NCI-H524 treated with DMSO at 0.1 percent for 48 hours (cell line): ENCODE results near the gene MAP4K4.
A peak's percentile ranks its signal among the peaks of the same experiment; 100 is the strongest.

ENCODE experiments used
- DNase-seq: peaks from one replicate; lab custom pipeline; 2025; lab: John Stamatoyannopoulos, UW

The MAP4K4 gene

DNA sequence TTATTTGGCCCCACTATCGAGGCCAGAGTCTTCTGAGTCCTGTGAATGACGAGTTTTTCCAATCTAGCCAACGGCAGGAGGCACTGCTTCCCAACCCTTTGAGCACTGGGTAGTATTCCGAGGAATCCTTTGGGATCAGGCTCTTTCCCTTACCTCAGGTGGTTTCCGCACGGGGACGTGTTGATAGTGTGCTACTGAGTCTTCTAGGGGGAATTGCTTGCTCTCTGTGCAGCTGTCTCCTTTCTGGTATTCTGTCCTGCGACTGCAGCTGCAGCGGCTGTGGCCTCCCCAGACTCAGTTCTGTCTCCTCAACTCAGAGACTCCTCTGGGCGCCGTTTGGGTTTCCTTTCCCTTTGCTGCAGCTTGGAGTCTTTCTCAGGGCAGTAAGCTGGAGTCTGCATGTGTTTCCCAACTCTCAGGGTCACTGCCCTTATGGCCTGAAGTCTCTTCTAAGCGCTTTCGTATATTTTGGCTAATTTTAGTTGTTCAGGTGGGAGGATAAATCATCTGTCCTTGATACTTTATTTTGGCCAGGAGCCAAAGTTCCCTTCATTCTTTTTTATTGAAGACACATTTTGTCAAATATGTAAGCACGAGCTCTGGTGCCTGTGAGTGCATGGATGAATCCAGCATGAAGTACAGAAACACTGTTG lies 118.4 kb downstream of the MAP4K4 start:
- DNase-seq = no peak

DNA sequence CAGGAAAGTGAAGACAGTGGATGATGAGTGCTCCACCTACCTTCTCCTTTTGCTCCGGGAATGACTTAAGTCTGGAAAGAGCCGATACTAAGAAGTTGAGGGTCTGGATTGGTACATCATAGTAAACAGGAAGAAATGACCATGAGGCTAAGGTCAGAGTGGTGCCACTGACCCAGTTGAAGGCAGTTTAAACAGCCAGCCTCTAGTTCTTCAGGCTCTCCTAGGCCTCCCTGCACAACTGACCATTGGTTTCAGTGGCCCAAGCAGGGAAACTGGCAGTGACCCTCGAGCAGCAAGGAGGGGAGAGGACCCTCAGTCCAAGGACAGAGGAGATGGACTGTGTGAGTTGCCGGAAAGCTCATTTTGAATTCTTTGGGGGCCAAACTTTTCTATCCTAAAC lies 119.1 kb downstream of the MAP4K4 start:
- no peak for DNase-seq

DNA sequence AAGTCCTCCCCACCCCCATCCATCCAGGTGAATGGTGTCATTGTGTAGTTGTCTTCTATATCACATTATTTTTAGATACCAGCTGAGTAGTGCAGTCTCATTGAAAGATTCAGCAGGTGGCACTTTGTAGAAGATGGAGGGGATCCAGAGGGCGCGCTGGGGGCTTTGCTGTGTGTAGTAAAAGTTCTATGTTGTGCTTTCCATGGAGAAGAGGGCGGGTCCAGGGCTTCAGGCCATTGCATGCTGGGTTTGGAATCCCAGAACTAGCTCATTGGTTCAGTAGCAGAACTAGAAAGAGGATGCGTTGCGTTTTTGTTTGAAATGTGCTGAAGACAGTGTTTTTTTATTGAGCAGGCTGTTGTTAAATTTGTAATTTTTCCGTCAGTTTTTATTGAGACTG lies 120.0 kb downstream of the MAP4K4 start:
- no peak for DNase-seq

DNA sequence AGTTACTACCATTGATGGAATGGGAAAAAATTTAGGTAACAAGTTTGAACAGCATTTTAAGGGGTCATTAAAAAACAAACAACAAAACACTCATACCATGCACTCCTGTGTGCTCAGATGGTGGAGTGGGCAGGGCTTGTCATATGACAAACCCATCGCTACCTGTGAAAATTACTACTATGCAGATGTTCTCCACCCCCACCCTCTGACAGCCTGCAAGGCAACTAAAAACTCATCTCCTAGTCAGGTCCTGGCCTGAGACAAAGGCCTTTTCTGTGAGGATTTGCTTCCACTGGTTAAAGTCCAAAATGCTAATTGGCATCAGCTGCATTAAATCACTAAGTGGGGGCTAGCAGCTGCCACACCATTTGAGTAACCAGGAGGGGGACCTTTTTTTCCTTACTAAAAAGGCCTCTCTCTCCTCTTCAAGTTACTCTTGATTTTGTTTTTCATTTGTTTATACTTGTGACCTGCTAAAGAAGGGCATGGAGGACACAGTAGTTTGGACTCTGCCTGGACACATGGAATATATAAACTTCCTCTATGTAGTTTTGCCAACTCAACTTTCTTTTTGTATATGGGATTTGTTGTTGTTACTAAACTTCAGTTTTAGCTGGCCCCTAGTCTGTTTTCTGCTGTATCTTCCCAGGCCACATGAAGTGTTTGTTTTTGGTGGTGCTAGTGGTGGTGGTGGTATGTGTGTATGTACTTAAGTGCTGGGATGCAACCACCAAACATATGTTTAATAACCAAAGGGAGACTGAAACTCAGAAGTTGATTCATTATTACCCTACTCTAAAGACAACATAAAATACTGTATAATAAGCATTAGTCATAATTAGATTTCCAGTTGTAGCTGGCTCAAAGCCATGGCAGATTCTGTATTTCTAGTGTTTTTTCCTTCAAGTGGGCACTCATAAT lies 121.3 kb downstream of the MAP4K4 start:
- DNase-seq = peak; percentile 49

DNA sequence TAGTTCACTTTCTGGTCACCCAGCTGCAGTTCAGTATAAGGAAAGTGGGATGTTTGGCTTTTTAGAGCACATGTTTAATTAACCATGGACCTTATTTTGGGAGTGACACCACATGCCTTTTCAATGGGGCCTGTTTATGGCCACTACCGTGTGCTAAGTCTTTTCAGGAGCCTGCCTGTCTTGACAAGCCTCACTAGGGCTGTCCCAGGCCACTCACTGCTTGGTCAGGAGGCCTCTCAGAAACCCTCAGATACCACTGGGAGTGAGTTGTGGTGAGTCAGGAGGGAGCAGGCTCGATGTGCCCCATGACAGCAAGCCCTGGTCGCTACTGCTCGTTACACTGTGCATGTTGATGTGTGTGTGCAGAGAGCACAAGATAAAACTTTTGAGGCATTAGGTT lies 123.0 kb downstream of the MAP4K4 start:
- DNase-seq = no peak

DNA sequence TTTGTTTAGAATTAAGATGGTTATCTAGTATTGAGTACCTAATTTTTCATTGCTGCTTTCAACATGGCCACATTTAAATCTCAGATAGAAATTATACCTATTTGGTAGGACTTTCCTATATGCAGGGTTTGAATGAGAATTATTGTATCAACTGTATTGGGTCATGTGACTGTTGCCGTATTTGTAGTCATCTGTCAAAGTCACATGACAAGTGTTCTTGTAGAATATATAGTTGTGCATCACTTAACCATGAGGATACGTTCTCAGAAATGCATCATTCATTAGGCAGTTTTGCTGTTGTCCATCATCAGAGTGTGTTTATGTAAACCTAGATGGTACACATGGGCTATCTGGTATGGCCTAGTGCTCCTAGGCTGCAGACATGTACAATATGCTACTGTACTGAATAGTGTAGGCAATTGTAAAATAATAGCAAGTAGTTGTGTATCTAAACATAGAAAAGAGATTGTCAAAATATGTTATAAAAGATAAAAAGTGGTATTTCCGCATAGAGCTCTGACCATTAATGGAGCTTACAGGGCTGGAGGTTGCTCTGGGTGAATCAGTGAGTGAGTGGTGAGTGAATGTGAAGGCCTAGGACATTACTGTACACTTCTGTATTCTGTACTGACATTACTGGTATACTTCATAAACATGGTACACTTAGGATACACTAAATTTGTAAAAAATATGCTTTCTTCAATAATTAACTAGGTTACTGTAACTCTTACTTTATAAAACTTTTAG lies 123.7 kb downstream of the MAP4K4 start:
- no peak for DNase-seq

DNA sequence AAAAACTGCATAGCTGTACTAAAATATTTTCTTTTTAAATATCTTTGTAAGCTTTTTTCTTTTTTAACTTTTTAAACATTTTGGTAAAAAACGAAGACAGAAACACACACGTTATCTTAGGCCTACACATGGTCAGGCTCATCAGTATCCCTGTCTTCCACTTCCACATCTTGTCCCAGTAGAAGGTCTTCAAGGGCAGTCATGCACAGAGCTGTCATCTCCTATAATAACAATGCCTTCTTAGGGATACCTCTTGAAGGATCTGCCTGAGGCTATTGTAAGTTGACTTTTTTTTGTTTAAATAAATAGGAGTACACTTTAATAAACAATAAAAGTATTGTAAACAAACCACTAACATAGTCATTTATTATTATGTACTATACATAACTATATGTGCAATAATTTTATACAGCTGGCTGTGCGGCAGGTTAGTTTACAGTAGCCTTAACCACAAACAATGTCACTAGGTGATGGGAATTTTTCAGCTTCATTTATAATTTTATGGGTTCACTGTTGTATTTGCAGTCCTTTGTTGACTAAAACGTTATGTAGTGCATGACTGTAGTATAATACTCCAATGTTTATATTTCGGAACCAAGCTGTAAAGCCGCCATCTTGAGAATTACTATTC lies 124.4 kb downstream of the MAP4K4 start:
- DNase-seq = no peak

DNA sequence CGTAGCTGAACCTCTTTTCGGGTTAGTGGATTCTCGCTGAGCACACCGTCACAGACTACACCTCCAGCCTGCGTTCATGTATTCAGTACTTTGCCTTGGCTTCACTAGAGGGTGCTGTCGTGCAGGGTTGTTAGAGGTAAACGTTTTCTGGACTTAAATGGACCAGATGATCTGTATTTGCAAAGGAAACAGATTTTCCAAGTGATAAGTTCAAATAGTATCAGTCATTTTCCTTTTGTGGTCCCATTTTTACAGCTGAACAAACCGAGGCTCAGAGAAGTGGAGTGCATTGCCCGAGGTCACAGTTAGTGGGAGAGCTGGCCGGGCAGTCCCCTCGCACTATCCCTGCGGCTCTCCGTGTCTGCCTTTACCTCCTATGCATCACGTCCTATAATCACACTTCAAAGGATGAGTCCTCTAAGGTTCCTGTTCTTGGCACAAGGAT lies 125.9 kb downstream of the MAP4K4 start:
- DNase-seq = peak; percentile 13

DNA sequence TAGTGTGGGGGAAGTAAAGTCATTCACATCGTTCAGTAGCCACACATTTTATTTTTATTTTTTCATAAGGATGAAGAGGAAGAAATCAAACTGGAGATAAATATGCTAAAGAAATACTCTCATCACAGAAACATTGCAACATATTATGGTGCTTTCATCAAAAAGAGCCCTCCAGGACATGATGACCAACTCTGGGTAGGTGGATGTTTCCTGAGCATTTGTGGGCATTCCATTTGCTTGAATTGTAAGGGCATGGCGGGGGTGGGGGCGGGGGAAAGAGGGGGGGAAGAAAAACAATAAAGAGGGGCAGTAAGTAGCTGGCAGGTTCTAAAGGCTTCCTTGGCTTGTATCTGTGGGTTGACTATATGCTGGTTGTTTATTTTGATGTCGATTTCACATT lies 126.4 kb downstream of the MAP4K4 start:
- DNase-seq = no peak

DNA sequence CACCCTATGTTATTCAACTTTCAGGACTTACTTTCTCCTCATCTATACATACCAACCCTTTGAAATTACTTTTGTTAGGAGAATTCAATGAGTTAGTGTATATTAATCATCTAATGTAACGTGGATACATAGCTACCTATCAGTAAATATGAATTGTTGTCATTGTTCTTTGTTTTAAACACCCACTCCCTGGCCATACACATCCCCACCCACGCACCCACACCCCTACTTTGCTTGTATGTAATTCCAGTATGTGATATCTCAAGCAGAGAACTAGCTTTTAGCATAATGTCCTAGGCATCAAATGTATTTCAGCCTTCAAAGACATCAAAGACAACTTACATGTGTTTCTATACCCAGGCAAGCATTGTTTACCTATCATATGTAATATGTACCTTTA lies 129.2 kb downstream of the MAP4K4 start:
- no peak for DNase-seq

DNA sequence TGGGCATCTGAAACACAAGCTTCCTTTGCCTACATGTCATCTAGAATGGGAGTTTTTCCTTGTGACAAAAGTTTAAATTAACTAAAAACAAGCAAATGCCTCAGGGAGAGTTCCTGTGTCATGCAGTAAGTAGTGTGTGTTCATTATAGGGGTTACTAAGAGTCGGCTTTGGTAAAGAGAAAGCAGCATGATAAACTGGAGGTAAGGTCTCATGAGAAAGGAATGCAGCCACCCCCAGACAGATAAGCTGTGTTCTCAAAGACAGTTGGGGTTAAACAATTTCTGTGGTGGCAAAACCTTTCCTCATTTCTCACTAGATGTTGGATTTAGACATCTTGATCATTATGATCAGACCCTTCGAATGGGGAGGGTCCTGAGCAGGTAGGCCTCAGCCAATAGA lies 129.7 kb downstream of the MAP4K4 start:
- DNase-seq = no peak

DNA sequence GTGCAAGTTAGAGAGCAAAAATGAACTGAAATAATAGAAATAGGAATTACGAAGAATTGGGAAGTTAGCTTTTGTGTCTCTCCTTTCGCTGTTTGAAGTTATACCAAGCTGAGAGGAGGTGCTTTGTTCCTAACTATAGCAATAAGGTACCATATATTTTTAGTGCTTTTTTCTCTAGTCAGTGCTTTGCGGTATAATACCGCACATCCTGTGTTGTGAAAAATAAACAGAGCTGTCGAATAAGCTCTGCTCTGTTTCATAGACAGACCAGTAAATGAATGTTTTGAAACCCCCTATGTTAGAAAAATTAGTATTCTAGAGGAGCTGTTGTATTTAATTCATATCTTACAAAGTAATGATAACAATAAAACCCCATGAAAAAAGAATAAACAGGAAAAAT lies 130.8 kb downstream of the MAP4K4 start:
- DNase-seq = no peak

DNA sequence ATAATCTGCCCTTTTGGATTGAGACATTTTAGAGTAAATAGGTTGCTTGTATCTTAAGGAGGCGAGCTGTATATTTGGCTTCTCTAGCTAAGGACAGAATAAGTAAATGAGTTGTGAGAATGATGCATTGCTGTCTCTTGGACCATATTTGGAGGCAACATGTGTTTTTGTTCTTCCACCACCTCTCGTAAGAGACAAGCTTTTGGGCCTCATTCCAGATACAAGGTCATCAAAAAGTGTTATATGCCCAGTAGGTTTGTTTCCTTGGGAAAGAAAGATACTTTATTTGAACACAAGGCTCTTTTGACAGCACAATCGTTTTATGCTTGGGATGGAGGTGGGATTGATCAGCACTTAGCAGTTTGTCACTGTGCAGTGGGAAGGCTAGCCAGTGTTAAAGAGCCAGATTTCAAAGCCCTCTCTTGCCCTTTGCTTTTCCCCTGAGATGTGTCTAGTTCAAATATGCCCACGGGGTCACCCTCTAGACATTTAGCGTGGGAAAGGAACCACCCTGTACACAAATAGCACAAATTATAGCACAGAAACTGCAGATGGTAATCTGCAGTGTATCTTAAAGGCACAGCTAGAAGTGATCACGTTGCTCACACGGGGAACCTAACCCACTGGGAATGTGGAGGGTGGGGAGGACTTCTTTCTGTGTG lies 131.3 kb downstream of the MAP4K4 start:
- no peak for DNase-seq

DNA sequence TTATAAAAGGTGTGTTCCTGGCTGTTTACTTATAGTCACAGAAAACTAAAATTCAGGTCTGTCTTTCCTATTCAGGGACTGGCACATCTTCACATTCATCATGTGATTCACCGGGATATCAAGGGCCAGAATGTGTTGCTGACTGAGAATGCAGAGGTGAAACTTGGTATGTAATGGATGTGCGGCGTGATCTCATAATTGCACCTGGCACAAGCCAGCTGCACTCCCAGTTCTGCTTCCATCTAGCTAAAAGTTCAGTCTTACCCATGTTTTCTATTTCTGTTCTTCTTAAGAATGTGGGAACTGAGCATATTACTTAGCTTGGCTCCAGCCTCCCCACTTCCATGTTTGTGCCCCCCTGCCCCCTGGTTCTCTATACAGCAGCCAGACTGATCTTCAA lies 131.9 kb downstream of the MAP4K4 start:
- DNase-seq = no peak

DNA sequence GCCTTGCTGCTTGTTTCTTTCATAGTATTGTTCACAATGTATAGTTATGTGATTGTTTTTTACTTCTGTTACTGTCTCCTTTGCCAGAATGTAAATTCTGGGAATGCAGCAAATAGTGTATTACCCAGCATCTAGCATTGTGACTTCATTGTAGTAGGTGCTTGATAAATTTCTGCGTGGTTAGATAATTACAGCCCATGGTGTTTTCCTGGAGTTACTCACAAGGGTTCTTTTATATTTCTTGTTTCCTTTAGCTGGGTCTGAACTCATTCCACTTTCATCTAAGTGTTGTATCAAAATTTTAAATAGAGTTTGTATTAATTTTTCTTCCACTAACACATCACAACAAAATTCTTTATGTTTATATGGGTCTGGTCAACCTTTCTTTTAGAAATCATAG lies 132.6 kb downstream of the MAP4K4 start:
- DNase-seq = no peak

DNA sequence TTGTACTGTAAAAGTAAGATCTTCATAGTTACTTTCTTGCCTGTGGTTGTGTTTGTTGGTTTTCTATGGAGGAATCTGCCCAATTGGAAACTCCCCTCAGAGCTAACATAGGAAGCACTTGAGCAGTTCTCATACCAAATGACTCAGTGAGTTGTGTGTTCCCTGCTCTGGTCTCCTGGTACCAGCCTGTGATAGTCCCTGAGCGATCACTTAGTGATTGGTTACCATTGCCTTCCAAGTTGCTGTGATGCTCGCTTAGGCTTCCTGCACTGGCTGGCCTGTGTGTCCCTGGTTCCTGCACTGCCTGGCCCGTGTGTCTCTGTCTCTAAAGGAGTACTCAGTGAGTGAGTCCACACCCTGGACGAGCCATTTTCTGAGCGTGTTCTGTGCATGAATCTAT lies 133.0 kb downstream of the MAP4K4 start:
- no peak for DNase-seq

DNA sequence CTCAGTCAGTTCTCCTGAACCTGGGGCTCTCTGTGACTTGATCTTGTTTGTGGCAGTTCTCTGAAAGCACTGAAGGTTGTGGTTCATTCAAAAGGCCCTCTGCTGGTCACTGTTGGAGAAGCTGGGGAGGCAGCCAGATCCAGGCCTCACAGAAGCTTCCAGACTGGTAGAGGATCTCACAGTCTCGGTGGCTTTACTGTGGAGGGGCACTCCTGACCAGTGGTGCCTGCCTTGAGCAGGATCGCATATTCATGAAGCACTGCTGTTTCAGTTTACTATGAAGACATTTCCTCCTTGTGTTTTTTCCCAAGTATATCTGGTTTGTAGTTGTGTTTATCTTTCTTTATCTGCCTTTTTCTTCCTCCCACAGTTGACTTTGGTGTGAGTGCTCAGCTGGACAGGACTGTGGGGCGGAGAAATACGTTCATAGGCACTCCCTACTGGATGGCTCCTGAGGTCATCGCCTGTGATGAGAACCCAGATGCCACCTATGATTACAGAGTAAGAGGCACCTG lies 133.9 kb downstream of the MAP4K4 start:
- no peak for DNase-seq

DNA sequence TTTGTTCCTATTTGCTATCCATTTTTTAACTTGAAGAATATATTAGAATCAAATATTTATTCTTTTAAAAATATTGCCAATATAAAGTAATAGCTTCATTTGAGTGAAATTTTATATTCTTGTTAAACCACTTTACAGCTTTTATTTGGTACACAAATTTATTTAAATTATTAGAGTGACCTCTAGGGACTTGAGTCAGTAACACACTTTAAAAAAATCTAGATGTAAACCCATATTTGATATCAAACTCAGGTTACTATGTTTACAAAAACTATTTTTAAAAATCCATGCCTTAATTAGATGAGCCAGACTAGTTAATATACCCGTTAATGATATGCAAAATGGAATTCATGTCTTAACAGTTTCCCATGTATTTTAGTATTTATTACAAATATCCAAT lies 134.6 kb downstream of the MAP4K4 start:
- no peak for DNase-seq

DNA sequence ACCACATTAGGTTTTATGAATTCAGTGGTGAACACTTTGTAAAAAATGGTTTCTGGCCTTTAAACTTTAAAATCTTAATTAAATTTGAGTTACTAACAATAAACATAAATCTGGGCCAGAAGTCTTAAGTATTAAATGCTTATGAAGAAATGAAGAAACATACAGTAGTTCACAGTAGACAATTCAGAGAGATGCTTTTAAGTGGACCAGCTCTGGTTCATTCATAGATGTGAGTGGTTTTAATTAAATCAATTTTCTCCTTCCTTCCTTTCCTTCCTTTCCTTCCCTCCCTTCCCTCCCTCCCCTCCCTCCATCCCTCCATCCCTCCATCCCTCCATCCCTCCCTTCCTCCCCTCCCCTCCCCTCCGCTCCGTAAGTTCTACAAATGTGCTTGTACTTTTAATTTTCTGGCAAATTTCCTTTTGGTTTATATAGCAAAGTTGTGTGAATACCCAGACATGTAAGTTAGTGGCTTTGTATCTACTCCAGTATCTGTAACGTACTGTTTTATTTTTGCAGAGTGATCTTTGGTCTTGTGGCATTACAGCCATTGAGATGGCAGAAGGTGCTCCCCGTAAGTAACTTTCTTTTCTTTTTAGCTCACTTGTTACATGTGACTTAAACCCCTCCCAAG lies 136.5 kb downstream of the MAP4K4 start:
- no peak for DNase-seq

DNA sequence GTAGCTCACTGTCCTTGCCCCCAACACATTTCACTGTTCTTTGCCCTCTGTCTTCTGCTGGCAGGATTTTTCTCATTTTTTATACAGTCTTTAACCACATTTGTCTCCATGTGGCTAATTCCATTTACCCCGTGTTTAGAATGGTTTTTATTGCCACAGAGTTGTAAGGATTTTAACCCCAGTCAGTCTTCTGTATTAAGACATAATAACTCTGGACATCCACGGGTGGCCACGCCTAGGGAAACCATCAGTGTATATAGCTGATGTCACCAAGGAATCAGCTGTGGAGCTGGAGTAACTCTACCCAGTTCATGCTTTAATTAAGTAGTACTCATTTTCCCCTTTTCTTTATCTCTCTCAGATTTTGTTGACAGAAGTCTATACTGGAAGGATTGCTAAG lies 139.8 kb downstream of the MAP4K4 start:
- DNase-seq = no peak

DNA sequence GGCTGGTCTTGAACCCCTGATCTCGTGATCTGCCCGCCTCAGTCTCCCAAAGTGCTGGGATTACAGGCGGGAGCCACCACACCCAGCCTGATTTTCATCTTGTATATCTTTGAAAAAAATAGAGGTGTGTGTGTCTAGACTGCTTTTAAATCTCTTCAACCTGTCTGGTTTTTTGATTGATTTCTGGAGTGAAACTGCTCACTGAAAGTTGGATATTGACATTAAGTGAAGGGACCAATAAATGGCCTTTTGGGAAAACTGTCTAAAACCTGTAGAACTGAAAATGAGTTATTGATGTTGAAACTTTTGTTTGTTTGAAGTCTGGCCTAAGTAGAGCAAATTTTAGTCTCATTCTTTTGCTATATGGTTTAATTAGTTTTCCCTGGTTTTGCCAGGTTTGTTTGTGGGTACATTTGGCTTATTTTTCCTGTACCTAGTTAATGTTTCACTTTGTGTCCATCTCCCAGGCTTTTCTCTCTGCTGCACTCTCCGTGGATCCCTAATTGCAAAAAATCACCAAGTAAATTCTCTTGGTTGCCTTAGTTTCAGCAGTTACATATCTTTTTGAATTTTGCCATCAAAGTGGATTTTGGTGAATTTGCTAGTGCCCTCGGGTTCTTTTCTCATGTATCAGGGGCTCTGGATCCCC lies 144.3 kb downstream of the MAP4K4 start:
- no peak for DNase-seq
